Sigmoid colon (tissue), 7 donors: ENCODE measurements around the gene MYO1A. TPM values are rescaled to one million over a fixed set of nuclear protein-coding genes. Genes with fewer than 3 reads are reported as not detected.
"Not testable (repeated sequence)": the region's sequence is repeated elsewhere in the genome, so short reads cannot be mapped to it uniquely, and the experiment has no call there.

Experiments
- DNase-seq: peaks from one replicate; pipeline ENCODE4 v3.0.0-alpha.2; 2019
- H3K27ac ChIP-seq, 4 donors: fragments of 200-600 bp; sonication (generic); one replicate each; pipeline ENCODE4 v1.5.1; 2016 to 2019; ENCODE audit warnings: mild to moderate bottlenecking in 1 of 4
- H3K27me3 ChIP-seq, 3 donors: fragments of 200-600 bp; sonication (generic); one replicate each; pipeline ENCODE4 v1.5.1; 2019; ENCODE audit warnings: mild to moderate bottlenecking in 1 of 3
- H3K36me3 ChIP-seq, 4 donors: fragments of 200-600 bp; sonication (generic); one replicate each; pipeline ENCODE4 v1.5.1; 2016 to 2019
- H3K4me1 ChIP-seq, 4 donors: fragments of 200-600 bp; sonication (generic); one replicate each; pipeline ENCODE4 v1.5.1; 2017 to 2019
- H3K4me3 ChIP-seq, 4 donors: fragments of 200-600 bp; sonication (generic); one replicate each; pipeline ENCODE4 v1.5.1; 2017 to 2019; ENCODE audit warnings: mild to moderate bottlenecking in 2 of 4, moderate library complexity in 1 of 4
- H3K9me3 ChIP-seq, 4 donors: fragments of 200-600 bp in 3 of 4; sonication (generic) in 3 of 4; one replicate each; pipeline versions ENCODE4 v1.5.1 to v1.6.1; 2013 to 2019
- EP300 ChIP-seq, 4 donors: sonication (generic); formaldehyde crosslinking; IDR thresholded peaks; one replicate each; pipeline ENCODE4 v1.6.1; 2017; ENCODE audit warnings: antibody characterized with exemption in 4 of 4
- POLR2A ChIP-seq, 2 donors: fragments of 450-650 bp; IDR thresholded peaks; one replicate each; pipeline ENCODE4 v1.6.1; 2016; ENCODE audit warnings: antibody characterized with exemption in 2 of 2, mild to moderate bottlenecking in 2 of 2, moderate library complexity in 2 of 2
- POLR2AphosphoS5 ChIP-seq, 4 donors: sonication (generic); formaldehyde crosslinking; IDR thresholded peaks; one replicate each; pipeline ENCODE4 v1.6.1; 2017; ENCODE audit warnings: antibody characterized with exemption in 4 of 4
- WGBS, 2 donors: extraction: QIAGEN DNeasy Blood & Tissue Kit; methylation state at CpG; one replicate each; pipeline ENCODE4 v1.1.7; 2013; 5-methylcytosine and 5-hydroxymethylcytosine counted together
- intact Hi-C: fragments of 100-400 bp; cut with DNase I; formaldehyde crosslinking; loops from one replicate; pipeline ENCODE4 v1.15.1; 2023
- polyA plus RNA-seq, 3 donors: library from polyadenylated mRNA; stranded (reverse); fragments of 200-250 nt; gene quantifications; one replicate each; pipeline ENCODE4 v1.2.3, GENCODE V29; 2013
- total RNA-seq, 4 donors: library from RNA; depleted of rRNA; stranded (reverse); fragments of >200 nt; gene quantifications; one replicate each; pipeline ENCODE4 v1.1.0, GENCODE V29; 2016
- TF ChIP-seq, protein P1 (sequence below), 4 experiments: fragments of 450-650 bp in 3 of 4; fragments of 200-600 bp in 1 of 4; IDR thresholded peaks; one replicate each; pipeline ENCODE4 v1.5.1; 2016 to 2019; ENCODE audit warnings: antibody characterized with exemption in 4 of 4, mild to moderate bottlenecking in 3 of 4, moderate library complexity in 2 of 4
- donor health status: healthy with polysubstance abuse.
- donor health status: Bipolar disorder and iron deficiency.
- donor health status: healthy.

Gene MYO1A
- total and polyA plus RNA-seq, 7 donors: 0.71 to 112 (median 7.2) TPM

DNA sequence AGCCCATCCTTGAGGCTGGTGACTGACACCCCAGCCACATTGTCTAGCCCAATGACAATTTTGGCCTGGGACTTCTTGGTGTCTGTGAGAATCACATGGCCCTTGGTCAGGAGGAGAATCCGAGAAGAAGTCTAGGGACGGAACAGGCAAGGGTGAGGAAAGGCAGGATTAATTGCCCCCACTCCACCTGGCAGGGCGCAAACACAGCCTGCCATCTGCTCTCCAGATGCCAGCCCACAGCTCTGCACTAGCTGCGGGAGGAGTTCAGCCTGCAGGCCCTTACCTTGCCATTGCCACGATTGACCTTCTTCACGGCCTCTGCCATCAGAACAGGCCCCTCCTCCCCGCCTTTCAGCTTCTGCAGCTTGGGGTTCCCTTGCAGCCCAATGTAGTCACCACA, 20.5 kb downstream of the MYO1A start:
- TF ChIP-seq EP300 (IDR thresholded peaks at IDR 0.05) (no peak), POLR2A (IDR thresholded peaks at IDR 0.05) (no peak), POLR2AphosphoS5 (IDR thresholded peaks at IDR 0.05) (no peak)
- TF ChIP-seq, protein P1, sequence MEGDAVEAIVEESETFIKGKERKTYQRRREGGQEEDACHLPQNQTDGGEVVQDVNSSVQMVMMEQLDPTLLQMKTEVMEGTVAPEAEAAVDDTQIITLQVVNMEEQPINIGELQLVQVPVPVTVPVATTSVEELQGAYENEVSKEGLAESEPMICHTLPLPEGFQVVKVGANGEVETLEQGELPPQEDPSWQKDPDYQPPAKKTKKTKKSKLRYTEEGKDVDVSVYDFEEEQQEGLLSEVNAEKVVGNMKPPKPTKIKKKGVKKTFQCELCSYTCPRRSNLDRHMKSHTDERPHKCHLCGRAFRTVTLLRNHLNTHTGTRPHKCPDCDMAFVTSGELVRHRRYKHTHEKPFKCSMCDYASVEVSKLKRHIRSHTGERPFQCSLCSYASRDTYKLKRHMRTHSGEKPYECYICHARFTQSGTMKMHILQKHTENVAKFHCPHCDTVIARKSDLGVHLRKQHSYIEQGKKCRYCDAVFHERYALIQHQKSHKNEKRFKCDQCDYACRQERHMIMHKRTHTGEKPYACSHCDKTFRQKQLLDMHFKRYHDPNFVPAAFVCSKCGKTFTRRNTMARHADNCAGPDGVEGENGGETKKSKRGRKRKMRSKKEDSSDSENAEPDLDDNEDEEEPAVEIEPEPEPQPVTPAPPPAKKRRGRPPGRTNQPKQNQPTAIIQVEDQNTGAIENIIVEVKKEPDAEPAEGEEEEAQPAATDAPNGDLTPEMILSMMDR (IDR thresholded peaks at IDR 0.05): no peak
- Histone ChIP-seq H3K36me3 (no peaks in the 10 kb centered on the region), H3K27me3 (no peaks in the 10 kb centered on the region), H3K9me3 (no peaks in the 10 kb centered on the region), H3K4me1 (peaks cover 0 to 32% (median 20%) of the 10 kb centered on the region in 4 donors), H3K27ac (no peak overlapping the region), H3K4me3 (no peak overlapping the region)
- 93 to 94% methylated on average over 7 of the region's 7 CpGs for WGBS, 2 donors
- intact Hi-C loops: no loop called here
- peak; percentile 37 for DNase-seq

DNA sequence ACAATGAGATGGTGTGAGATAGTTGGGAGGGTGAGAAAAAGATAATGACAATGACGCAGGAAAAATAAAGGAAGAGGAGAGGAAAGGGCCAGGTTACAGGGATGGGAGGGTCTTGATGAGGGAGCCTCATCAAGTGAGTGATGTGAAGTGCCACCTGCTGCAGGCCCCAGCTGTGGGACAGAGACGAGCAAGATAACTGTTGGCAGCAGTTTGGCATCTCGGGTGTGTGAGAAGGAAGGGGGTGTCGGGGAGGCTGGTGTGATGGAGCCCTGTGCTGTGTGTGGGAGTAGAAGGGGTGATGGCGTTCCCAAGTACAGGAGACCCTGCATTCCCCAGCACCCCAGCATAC, 22.1 kb downstream of the MYO1A start:
- Histone ChIP-seq H3K4me3 (no peak overlapping the region), H3K4me1 (peaks cover 0 to 49% (median 35%) of the 10 kb centered on the region in 4 donors), H3K9me3 (no peaks in the 10 kb centered on the region), H3K36me3 (no peaks in the 10 kb centered on the region), H3K27ac (peak overlapping the region in 2 of 4 donors; percentile 54 to 59), H3K27me3 (no peaks in the 10 kb centered on the region)
- WGBS, 2 donors: 70 to 80% methylated on average over 5 of the region's 5 CpGs
- intact Hi-C loops: no loop called here
- no peak for DNase-seq
- TF ChIP-seq EP300 (IDR thresholded peaks at IDR 0.05) (no peak), POLR2A (IDR thresholded peaks at IDR 0.05) (no peak), POLR2AphosphoS5 (IDR thresholded peaks at IDR 0.05) (no peak)
- TF ChIP-seq, protein P1 (IDR thresholded peaks at IDR 0.05): no peak

DNA sequence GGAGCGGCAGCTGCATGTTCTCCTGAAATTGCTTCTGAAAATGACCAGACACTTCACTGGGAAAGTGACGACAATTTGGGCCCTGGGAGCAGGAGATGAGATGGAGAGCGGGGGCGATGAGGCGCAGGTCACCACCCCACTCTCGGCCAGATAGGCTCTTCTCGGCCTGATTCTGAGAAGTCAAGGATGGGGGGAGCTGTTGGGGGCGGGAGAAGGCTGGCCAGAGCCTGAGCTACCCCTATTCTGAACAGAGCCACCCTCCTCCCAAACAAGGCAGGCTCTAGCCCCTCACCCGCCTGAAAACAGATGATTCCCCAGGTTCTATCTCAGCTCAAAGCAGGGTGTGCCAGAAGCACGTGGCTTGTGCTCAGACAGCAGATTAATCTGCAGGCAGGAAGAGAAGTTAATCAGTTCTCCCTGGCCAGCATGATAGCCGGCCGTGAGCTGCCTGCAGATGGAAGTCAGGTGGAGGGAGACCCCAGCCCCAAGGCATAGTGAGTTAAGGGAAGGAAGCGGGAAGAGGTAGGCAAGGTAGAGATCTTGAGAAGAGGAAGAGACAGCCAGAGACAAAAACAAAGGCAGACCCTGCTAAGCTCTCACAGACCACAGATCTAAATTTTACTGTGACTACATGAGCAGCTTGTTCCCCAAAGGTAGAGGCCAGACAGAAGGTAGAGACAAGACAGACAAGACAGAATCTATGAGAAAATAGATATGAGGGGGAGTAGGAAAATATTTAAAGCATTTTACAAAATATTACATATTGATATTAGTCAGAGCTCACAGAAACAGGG, 22.7 kb downstream of the MYO1A start:
- no peak for DNase-seq
- intact Hi-C loops: no loop called here
- Histone ChIP-seq H3K4me3 (no peak overlapping the region), H3K9me3 (no peaks in the 10 kb centered on the region), H3K27me3 (no peaks in the 10 kb centered on the region), H3K27ac (peak overlapping the region in 3 of 4 donors; percentile 23 to 59 (median 54)), H3K36me3 (no peaks in the 10 kb centered on the region), H3K4me1 (peaks cover 0 to 54% (median 38%) of the 10 kb centered on the region in 4 donors)
- 68 to 84% methylated on average over 13 of the region's 13 CpGs for WGBS, 2 donors
- TF ChIP-seq POLR2AphosphoS5 (IDR thresholded peaks at IDR 0.05) (no peak), POLR2A (IDR thresholded peaks at IDR 0.05) (no peak), EP300 (IDR thresholded peaks at IDR 0.05) (no peak)
- TF ChIP-seq, protein P1 (IDR thresholded peaks at IDR 0.05): no peak

DNA sequence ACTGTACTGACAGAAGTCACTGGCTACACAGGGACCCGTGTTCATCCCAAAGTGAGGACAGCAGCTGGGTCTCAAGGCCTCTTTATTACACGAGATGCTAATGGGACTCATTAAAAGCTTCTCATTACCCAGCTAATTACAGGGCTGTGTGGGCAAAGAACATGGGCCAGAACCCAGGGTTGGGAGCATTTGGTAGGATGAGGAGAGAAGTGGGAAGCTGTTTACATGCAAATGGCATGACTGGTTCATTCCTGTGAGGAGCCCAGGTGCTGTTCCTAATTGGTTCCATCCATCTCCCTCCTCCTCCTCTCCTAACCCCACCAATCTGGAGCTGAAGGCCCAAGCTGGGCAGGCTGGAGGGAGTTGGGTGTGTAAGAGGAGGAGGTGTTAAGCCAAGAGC, 24.7 kb downstream of the MYO1A start:
- intact Hi-C loops: no loop called here
- H3K27me3 ChIP-seq: no peaks in the 10 kb centered on the region
- TF ChIP-seq POLR2A (IDR thresholded peaks at IDR 0.05) (no peak), POLR2AphosphoS5 (IDR thresholded peaks at IDR 0.05) (no peak), EP300 (IDR thresholded peaks at IDR 0.05) (no peak)
- TF ChIP-seq, protein P1 (IDR thresholded peaks at IDR 0.05): no peak
- 78 to 85% methylated on average over 2 of the region's 2 CpGs for WGBS, 2 donors
- peaks cover 0 to 57% (median 40%) of the 10 kb centered on the region in 4 donors for H3K4me1 ChIP-seq
- DNase-seq: no peak
- H3K27ac ChIP-seq: no peak overlapping the region
- no peaks in the 10 kb centered on the region for H3K9me3 ChIP-seq
- H3K4me3 ChIP-seq: no peak overlapping the region
- H3K36me3 ChIP-seq: no peaks in the 10 kb centered on the region

DNA sequence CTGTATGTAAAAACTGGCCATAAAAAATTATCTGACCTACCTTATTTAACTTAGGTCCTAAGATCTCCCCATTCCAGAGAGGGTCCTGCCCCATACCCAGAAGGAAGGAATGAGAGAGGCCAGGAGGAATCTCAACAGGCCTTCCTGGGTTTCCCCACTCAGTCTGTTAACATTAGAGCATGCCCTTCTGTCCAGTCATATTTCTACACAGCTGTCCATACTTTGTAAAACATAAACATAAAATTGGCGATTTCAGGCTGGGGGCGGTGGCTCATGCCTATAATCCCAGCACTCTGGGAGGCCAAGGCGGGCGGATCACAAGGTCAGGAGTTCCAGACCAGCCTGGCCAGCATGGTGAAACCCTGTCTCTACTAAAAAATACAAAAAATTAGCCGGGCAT, 27.6 kb downstream of the MYO1A start:
- H3K4me3 ChIP-seq, H3K9me3 ChIP-seq, DNase-seq, intact Hi-C loops, H3K36me3 ChIP-seq, H3K27me3 ChIP-seq: not testable (repeated sequence)
- Histone ChIP-seq H3K4me1 (peaks cover 0 to 49% (median 36%) of the 10 kb centered on the region in 4 donors), H3K27ac (peak overlapping the region in 2 of 4 donors; percentile 75 to 78)
- WGBS, 2 donors: 63 to 82% methylated on average over 5 of the region's 5 CpGs
